DMS53 treated with DMSO at 0.1 percent for 48 hours (cell line): ENCODE data around the gene VDAC1.

Source experiments
- DNase-seq: peaks from one replicate; lab custom pipeline; 2025; ENCODE audit not compliant: unreplicated experiment; lab: John Stamatoyannopoulos, UW

Gene VDAC1

DNA sequence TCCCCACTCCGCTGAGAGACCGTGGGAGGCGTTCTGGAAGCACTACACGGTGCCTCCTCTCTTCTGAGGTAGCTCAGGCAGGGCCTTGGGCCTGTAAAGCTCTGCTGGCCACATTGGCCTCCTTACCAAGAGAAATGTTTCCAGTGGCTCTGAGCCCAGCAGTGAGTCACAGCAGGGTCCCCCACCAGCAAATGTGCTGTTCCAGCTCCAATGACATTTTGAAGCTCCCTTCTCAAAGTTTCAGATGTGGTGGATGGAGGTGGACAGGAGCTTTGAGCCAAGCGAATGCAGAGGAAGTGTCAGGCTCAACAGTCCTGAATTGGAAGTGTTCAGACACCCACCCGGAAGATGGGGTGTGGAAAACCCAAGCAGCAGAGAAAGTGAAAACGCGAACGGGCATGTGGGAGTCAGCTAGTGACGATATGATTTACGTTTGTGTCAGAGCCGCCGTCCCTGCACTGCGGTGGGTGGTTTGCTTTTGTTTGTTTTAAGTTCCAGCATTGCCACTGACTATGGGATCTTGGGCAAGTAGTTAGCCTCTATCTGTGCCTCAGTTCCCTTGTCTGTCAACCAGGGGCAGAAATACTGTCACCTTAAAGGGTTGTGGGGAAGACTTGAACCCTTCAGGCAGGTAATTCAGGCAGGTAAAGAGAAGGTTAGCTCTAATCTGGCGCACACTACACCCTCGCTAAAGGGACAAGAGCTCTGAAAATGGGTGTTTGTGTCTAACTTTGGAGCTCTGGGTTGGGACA lies 74.5 kb downstream of the VDAC1 start:
- no peak for DNase-seq

DNA sequence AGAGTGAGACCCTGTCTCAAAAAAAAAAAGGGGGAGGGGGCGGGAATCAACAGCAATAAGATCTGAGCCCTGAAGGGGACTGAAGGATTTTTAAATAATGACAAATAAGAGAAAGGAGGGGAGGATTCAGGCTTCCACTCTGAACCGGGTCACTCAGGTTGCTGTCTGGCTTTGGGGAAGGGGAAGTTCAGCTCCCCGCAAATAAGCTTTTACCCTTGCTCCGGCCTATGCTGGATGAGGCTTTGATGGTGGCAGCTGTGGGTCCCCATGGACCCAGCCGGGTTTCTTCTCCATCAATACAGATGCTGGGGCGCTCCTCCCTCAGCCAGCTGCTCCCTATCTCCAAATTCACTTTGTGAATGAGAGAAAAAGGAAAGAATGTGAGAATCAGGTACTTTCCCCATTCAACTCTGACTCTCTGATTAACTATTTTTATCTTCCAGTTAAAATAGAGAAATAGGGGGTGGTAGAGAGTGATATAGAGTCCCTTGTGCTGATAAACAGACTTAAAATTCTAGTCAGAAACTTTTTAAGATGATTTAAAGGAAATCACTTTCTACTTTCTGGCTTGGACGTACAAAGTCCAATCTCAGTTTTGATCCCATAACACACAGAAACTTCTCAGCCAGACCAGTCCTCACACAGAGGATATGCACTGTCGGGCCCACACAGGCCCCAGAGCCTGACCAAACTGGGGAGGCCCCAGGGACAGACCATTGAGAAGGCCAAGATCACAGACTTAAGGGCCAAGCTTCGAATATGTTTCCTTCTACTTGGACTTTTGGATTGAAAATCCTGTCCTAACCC lies 76.0 kb downstream of the VDAC1 start:
- DNase-seq: no peak

- DNase-seq: no peak
Observed at GRCh38 chr5:133927300-133928180, 77.2 kb downstream of the VDAC1 start.

GRCh38 chr5:133926489-133927299 lies 78.1 kb downstream of the VDAC1 start:
- DNase-seq: peak; percentile 56

DNA sequence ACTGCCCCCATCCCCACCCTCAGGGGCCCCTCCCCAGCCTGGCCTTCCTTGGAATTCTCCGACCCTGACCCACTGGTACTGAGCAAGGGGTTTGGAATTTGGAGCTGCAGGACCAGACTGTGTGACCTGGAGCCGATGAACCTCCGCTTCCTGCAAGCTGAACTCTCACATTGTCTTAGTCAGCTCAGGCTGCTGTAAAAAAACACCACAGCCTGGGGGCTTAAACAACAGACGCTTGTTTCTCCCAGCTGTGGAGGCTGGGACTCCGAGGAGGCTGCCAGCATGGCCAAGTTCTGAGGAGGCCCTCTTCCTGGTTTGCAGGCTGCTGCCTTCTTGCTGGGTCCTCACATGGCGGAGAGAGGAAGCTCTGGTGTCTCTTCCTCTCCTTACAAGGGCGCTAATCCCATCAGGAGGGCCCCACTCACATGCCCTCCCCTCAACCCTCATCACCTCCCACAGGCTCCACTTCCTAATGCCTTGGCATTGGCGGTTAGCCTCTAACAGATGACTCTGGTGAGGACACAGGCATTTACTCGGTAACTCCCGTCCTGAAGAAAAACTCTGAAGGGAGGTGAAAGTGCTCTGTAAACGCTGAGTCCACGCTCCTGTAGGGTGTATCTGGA lies 78.8 kb downstream of the VDAC1 start:
- DNase-seq: no peak

- no peak for DNase-seq
Observed at GRCh38 chr5:133925269-133925668, 79.5 kb downstream of the VDAC1 start.

- DNase-seq: peak; percentile 54
Observed at GRCh38 chr5:133924221-133924920, 80.4 kb downstream of the VDAC1 start.

DNA sequence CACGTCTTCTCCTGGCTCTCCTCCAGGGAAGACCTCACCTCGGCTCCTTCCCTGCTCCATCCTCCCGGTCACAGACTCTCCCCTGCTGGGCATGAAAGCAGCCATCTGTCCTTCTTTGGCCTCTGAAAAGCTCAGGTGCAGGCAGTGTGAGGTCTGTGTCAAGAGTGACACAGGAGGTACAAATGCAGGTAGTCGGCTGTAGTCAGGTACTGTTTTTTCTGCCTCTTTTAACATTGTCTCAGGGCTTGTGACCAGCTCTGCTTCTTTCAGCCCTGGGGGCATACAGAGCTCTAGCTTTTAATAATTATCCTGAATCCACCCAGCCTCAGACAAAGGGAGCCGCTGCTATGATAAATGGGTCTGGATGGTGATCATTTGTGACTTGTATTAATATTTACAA lies 82.8 kb downstream of the VDAC1 start:
- no peak for DNase-seq
